M059J (cell line): ENCODE results near the gene BDKRB1. TPM values are rescaled to one million over a fixed set of nuclear protein-coding genes. Genes with fewer than 3 reads are reported as not detected.

Experiments used
- DNase-seq: peaks from one replicate; pipeline ENCODE4 v3.0.0-alpha.2; 2012; ENCODE audit warnings: low read depth
- total RNA-seq: library from RNA; depleted of rRNA; stranded (reverse); fragments of >200 nt; shearing (Covaris generic); gene quantifications from 2 replicates; pipeline ENCODE4 v1.2.3, GENCODE V29; 2014; rRNA removed

The BDKRB1 gene
- total RNA-seq, 1 experiment from 2014 or later = 1.7 TPM

DNA sequence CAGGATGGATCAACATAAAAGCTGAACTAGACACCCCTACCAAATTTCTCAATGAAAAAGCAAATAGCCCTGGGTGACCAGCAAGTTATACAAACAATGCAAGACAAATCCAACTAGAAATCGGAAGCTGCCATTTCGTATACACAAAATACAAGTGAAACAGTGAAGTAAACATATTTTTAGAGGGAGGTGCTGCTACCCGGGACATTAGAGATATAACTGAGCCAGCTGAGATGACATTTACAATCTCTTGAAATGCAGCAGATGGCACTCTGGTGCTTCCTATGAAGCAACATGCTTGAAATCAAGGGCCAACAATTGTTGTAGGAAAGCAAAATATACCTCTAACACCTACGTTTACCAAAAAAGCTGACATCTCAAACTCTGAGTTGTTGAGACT is 25.5 kb downstream of the BDKRB1 start:
- DNase-seq = no peak

DNA sequence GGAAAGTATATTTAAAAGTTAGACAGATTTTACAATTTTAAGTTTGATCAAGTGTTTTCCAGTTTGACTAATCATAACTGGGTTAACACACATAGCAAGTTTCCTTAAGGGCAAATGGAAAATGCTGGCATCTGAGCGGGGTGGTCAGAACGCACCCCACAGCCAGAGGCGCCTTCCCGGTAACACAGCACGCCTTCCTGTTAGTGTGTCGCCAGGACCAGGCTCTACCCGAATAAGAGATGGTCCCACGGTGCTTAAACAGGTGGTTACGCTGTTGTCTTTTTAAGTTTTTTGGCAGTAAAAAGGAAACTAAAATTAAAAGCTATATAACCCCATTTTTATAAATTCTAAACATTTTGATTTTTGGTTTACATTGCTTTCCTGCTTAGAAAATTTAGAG is 28.0 kb downstream of the BDKRB1 start:
- no peak for DNase-seq

DNA sequence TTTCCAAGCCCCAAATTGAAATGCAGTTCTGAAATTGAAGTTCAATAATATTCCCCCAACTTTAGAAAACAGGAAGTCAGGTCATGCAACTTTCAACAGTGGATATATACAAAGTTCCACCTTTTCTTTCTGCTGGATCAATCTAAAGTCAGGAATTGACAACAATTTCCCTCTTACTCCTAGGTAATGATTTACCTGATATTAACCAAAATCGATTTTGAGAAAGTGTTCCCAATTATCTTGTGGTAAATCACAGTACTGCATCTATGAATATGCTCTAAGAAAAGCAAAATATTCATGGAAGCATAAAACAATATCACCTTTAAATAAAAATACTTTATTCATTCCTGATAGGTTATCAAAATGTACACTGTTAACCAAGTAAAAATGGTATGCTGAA is 28.4 kb downstream of the BDKRB1 start:
- DNase-seq = no peak

DNA sequence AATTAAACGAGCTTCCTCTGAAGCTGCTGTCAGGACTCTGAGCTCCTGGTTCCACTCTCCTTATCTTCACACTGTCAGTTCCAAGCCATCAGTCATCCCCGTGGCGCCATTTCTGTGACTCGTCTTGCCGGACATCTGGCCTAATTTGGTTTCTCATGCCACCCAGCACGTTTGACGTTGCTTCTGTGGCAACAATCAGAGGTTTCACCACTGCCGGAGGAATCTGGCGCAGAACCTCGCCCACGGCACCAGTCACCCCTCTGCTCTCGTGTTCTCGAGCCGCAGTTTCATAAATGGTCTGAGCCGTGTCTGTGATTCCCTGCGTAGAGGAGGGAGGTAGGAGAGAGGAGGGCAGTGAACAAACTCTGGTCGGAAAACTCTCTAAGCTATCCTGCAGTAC is 29.7 kb downstream of the BDKRB1 start:
- DNase-seq = no peak

DNA sequence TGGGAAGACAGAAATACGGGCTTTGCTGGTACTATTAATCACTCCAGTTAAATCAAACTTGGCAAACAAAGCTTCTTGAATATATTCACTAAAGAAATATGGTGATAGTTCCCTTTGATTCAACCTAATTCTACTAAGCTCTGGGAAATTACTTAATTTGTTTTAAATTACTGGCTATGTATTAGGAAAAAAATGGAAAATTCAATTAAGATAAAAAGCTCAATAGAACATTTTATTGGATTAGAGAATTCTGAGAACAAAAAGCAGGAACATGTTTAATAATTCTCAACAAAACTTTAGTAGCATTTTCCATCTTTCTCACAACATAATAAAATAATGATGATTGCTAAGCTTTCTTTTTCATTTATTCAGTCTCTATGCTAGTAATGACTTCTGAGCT is 30.2 kb downstream of the BDKRB1 start:
- DNase-seq = no peak

DNA sequence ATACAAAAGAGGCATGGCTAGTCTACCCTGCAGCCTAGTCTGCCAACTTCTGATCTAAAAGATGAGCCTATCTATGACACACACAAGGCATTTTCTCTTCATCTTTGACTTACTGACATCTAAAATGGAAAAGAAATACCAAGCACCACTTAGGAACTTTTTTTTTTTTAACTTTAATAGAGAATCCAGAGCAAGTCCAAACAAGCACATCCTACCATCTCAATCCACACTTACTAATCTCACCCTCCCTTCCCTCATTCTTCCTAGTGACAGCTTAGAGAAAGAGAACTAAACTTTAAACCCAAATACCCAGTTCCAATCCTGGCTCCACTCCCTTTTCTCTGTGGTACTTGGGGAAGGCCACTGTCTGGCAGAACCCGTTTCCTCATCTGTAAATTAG is 31.8 kb downstream of the BDKRB1 start:
- DNase-seq = no peak

DNA sequence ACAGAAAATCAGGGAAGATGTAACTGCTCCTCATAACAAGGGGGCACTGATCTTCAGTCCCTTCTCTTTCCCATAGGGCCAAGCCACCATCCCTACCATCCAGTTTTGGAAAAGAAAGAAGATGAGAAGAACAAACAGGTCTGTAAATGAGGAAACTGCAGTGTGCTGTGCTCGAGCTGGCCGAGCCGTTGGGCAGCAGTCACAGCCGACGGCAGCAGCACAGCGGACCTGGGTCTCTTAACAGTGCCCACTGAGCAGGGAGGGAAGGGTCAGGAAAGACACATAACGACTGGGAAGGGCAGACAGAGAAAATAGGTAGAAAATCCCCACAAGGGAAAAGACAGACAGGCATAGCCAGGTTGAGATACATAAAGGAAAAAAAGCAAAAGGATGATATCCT is 38.2 kb downstream of the BDKRB1 start:
- DNase-seq = no peak

DNA sequence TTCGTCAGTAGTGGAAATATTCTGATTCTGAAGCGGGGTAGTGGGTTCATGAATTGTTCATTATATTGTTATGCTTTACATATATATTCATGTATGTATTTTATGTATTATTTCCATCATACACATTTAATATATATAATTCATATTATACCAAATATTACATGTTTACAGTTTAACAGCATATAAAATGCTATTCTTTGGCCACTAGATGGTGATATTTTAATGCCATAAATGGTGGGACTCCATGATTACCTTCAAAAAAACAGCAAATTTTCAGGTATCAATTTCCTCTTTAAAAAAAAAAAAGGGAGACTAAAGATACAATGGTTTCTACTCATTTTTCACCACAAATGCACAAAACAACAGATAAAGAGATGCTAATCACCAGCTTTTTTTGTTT is 41.0 kb downstream of the BDKRB1 start:
- peak; percentile 25 for DNase-seq

DNA sequence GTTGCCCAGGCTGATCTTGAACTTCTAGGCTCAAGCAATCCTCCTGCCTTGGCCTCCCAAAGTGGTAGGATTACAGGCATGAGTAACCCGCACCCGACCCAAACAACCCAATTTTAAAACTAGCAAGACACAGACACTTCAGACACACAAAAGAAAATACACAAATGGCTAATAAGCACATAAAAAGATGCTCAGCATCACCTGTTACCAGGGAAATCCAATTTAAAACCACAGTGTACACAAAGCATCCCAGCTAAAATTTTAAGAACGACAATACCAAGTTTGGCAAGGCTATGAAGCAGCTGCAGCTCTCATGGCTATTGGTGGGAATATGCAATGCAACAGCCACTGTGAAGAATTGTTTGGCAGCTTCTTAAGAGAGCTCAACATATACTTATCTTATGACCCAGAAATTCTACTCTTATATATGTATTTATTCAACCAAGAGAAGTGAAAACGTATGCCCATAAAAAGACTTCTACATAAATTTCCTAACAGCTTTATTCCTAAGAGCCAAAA is 42.0 kb downstream of the BDKRB1 start:
- DNase-seq = no peak

DNA sequence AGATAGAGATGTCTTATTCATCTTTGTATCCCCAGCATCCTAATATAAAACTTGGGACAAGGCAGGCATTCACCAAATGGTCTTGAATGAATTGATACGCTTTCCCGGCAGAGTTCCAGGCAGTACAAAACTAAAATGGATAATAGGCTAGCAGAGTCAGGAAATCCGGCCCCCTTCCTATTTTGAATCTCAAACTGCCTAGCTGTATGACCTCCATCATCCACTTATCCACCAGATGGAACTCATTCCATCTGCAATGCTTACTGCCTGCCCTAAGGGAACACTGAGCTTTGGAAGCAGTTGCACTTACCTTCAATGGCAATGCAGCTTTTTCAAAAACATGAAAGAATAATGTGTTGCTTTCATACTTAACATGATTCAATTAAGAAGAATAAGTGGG is 43.4 kb downstream of the BDKRB1 start:
- no peak for DNase-seq

DNA sequence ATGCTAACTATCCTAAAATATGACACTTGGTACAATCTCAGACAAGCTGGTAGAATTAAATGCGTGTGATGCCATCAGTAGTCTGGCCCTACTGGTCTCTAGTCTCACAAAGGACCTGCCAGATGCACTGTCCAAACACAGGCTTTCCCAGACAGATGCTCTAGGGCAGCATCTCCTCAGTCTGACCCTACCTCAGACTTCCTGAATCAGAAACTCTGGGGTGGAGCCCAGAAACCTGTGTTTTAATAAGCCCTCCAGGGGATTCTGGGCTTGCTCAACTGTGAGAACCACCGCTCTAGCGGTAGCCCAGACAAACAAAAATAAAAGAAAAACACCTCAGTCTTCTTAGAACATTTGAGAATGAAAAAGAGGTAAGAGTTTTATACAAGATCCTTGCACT is 48.0 kb downstream of the BDKRB1 start:
- peak; percentile 13 for DNase-seq

DNA sequence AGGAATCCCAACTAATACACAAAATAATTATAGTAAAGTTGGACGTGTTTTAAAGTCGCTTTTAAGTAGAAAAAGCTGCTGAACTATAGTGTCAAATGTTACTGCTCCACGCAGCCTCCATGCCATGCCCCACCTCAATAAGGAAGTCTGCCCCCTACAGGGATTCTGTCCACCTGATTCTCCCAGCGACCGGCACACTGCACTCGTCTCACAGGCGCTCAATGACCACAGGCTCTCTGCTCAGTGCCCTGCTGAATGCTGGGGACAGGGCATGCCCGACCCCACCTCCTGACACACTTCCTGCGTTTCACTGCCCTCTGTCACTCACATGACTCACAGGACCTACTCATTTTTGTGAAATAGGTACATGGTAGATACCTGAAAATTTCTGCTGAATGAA is 48.9 kb downstream of the BDKRB1 start:
- no peak for DNase-seq

DNA sequence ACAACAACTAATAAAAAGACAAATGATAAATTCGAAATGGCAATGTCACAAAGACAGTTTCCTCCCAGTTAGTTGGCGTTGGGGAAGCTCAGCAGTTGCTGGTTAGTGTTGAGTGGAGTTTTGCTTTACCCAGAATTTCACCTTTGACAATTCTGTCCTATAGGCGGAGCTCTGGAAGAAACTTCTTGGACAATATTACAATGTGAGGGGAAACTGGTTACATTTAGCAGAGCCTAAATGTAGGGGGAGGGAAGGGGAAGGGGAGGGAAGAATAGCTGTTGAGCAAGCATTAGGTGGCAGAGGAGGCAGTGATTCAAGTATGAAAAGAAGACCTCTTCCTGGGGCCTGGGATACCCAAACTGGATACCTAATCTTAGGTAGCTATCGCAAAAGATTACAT is 51.4 kb downstream of the BDKRB1 start:
- DNase-seq = no peak

DNA sequence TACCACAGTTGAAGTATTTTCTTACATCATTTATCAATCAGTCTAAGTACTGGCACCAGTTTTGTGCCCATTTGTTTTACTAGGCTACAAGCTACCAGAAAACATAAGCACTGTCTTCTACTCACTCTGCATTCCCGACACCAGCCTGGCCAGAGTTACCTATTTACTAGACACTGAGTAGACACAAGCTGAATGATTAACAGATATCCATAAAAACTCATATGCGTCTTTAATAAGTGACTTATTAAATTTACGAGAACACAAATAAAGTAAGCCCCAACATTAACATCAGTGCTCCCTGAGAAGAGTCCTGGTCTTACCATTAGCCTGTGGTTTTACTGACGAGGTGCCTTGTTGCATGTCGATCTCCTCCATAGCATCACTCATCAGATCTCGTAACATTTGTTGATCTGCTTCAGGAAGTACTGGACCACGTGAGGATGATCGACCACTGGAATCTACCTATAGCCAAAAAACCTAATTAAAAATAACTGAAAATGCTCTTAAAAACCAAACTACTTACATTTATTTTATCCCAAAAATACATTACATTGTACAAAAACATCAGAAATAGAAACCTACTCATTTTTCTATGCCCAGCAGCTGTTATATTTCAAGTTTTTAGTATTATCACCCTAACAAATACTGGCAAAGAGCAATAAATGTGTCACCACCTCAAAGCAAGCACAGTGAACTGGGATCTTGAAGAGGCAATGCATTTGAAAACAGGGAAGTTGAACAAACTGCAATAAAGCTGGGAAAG is 53.3 kb downstream of the BDKRB1 start:
- no peak for DNase-seq

DNA sequence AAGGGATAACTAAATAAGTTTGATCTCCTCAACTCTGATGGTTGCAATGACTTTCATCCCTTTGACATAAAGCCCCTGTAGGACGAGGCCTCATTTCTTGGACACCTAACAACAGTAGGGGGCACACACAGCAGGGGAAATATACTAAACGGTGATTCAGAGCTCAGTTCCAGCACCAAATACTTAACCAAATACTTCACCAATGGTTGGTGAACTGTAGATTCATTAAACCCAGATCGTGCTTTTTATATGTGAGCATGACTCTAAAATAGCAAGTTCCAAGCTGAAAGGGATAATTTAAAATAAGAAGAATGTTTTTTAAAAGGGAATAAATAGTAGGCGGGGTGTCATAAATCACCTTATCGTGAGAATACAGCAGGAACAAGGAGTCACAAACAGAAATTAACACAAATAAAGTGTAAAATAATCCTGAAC is 53.9 kb downstream of the BDKRB1 start:
- no peak for DNase-seq

DNA sequence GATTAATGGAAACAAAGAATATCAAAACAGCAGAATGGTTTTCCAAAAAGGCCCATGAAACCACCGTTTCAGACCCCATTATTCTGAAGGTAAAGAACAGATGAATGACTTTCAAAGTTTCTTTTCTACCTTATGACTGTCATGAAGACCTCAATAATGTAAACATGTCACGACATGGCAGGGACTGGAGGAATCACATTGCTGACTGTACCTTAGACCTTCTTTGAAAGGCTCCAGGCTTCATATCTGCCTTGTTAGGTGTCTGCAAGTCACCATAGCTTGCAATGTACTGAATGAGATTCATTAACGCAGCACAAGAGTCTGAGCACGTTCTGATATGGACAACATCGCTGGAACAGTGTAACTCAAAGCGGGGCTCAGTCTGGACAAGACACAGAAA is 54.9 kb downstream of the BDKRB1 start:
- DNase-seq = no peak

Other genes starting within 250 kb of the BDKRB1 start
- gene C14orf132, start 216.8 kb upstream of the BDKRB1 start, total RNA-seq = 0.34 and 2.0 TPM in 2 replicates
- gene BDKRB2, start 51.4 kb upstream of the BDKRB1 start, total RNA-seq = 2.6 and 3.8 TPM in 2 replicates
- 3.3 and 7.6 TPM in 2 replicates for gene ATG2B, start 107.1 kb downstream of the BDKRB1 start, total RNA-seq
- gene GSKIP, start 107.3 kb downstream of the BDKRB1 start, total RNA-seq = 16.4 and 23.0 TPM in 2 replicates
- gene AK7, start 135.9 kb downstream of the BDKRB1 start, total RNA-seq = 0.05 and 1.4 TPM in 2 replicates
- 56.7 and 62.4 TPM in 2 replicates for gene PAPOLA, start 246.2 kb downstream of the BDKRB1 start, total RNA-seq